GM19099 (cell line): ENCODE measurements around the gene ZNRF1.

ENCODE experiments used
- POLR2A ChIP-seq: IDR thresholded peaks from 3 replicates; pipeline ENCODE4 v1.6.1; 2011; ENCODE audit warnings: low read depth; ENCODE audit not compliant: insufficient read length; ENCODE audit errors: extremely low read depth

Gene ZNRF1

GRCh38 chr16:75106351-75107274 is 107.8 kb downstream of the ZNRF1 start:
- TF ChIP-seq POLR2A: no peak

DNA sequence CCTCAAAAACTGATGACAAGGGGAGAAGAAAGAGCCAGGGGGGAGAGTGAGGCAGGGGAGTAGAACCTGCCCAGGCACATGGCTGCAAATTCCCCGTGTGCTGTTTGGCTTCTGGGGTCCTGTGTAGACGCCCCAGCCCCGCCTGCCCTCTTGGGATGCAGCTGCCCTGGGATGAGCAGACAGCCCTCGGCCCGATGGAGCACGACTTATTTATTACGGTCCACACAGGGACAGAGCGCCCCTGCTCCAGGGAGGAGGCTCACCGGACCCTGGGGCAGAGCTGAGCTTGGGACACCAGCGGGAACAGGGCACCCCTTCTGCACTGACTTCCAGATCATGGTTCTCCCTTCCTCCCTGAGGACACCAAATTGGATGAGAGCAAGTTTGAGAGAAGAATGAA is 108.7 kb downstream of the ZNRF1 start:
- no peak for TF ChIP-seq POLR2A

GRCh38 chr16:75108792-75109731 is 110.2 kb downstream of the ZNRF1 start:
- no peak for TF ChIP-seq POLR2A

GRCh38 chr16:75109732-75110243 is 111.0 kb downstream of the ZNRF1 start:
- no peak for TF ChIP-seq POLR2A

DNA sequence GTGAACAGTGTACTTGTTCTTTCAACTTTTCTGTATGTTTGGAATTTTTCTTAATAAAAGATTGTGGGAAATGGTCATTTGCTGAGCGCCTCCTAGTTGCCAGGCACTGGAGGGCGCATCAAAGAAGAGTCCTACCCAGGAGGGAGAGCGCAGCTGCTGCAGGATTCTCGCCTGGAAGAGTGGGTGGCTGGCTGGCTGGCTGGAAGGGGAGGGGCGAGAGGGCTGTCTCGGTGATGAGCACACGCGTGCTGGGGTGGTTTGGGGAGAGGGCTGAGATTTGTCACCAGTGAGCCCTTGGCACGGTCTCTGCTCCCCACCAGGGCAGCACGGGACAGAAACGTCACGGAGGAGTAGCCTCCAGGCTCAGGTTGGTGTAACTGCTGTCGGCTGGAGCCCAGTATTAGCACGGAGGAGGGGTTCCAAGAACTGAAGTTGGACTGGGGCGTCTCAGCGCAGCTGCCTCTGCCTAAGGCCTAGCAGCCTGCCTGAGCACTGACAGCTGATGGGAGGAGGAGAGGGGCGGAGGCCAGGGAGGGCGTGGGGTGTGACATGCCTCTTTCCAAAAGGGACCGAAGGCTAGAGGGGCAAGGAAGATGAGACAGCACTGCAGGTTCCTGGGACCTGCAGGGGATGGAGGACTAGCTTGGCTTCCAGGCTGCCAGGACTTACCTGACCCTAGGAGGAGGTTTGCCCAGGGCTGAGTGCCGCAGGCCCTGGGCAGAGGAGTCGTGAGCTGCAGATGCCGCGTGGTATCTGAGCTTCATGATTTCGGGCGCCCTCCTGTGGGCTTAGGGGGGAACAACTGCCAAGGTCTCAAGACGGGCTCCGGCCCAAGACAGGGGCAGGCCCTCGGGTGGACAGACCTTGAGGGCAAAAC is 112.1 kb downstream of the ZNRF1 start:
- no peak for TF ChIP-seq POLR2A

GRCh38 chr16:75111514-75111940 is 112.7 kb downstream of the ZNRF1 start:
- no peak for TF ChIP-seq POLR2A

DNA sequence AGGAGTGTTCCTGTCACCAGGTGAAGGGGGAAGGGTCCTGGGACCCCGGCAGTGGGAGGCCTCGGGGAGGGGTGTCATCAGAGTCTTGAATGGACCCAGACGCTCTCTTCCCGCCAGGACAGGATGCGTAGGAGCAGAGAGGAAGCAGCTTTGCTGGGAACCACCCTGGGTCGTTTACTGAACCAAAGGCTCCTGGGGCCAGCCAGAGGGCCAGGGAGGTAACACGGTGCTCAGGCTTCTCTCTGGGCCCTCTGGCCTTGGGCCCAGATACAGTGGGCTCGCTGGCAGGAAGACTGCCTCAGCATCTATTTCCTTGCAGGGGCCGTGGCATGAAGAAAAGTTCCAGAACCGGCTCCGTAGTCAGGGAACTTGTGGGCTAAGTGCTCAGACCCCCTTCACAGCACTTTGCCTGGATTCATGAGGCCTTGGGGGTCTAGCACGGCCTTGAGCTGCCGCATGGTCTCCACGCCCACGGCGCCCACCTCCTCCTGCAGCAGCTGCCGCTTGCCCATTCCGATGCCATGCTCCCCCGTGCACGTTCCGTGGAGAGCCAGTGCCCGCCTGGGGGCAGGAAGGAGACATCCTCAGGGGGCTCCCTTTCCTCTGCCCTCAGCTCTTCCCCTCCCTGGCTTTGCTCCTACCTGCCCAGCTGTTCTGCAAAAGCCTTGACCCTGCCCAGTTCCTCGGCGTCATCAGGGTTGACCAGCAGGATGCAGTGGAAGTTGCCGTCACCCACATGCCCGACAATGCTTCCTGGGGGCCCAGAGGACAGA is 113.3 kb downstream of the ZNRF1 start:
- no peak for TF ChIP-seq POLR2A

GRCh38 chr16:75112734-75113491 is 114.1 kb downstream of the ZNRF1 start:
- no peak for TF ChIP-seq POLR2A

DNA sequence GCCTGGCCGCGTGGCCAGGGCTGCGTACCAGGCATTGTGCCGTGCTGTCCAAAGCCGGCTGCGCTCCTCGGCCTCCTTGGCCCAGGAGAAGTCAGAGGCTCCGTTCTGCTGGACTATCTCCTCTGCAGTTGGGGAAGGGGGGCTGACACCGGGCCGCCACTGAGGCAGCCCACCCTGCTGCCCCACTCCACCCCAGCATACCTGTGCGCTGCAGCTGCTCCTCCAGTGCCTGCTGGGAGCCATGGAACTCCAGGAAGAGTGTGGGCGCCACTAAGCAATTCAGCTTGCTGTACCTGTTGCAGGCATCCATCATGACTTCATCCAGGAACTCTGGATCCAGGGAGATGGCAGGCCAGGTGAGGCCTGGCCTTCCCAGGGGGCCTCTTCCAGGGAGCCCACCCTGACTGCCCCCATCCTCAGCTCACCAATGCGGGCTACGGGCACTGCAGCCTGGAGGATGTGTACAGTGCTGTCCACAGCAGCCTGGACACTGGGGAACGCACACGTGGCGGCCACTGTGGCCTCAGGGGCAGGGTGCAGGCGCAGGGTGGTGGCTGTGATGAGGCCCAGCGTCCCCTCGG is 114.8 kb downstream of the ZNRF1 start:
- TF ChIP-seq POLR2A: no peak

GRCh38 chr16:75114179-75114945 is 115.5 kb downstream of the ZNRF1 start:
- no peak for TF ChIP-seq POLR2A

DNA sequence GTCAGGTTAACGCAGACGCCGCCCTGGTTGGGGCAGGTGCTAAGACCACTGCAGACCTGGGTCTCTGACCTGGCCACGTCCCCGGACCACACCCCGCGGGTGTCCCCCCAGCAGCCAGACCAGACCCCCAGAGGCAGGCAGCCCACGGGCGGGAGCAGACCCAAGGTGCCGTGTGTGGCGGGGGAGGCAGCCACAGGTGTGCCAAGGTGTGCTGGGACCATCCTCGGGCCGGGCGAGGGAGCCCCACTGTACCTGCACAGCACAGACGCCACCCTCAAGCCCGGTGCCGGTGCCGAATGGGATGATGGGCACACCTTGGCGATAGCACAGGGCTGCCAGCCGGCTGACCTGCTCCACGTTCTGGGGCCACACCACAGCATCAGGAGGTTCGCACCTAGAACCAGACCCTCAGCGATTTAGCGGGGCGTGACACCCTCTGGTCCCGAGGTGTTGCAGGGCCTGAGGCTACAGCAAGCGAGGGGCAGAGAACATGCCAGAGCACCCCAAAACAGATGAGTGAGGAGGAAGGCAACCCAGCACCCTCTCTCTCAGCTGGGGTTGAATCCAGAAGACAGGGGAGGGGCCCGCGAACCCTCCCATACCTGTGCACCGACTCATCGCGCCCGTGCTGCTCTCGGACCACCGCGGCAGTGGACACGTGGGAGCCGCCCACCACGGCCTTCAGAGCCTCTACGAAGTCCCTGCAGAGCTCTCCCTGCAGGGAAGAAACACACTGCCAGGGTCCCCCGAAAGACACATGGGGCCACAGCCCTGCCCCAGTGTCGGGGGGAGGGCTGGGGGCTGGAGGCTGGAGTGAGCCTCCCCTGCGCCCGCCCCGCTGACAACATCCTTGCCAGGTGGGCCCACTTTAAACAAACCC is 116.4 kb downstream of the ZNRF1 start:
- no peak for TF ChIP-seq POLR2A
